Gastrocnemius medialis (tissue), 4 donors: ENCODE measurements around the gene VLDLR.

Source experiments
- POLR2A ChIP-seq, 2 donors: fragments of 450-650 bp; IDR thresholded peaks; one replicate each; pipeline ENCODE4 v1.6.1; 2017; ENCODE audit warnings: antibody characterized with exemption in 2 of 2, mild to moderate bottlenecking in 2 of 2, moderate library complexity in 2 of 2
- TF ChIP-seq, protein P1 (sequence below), 5 experiments: fragments of 450-650 bp in 3 of 5; fragments of 200-600 bp in 2 of 5; sonication (generic) in 2 of 5; IDR thresholded peaks in 4 of 5; conservative IDR thresholded peaks in 1 of 5; 1 replicate in 4 of 5; 2 replicates in 1 of 5; pipeline ENCODE4 v1.5.1; 2016 to 2019; ENCODE audit warnings: antibody characterized with exemption in 5 of 5, mild to moderate bottlenecking in 3 of 5, moderate library complexity in 3 of 5

- TF ChIP-seq, protein P1, sequence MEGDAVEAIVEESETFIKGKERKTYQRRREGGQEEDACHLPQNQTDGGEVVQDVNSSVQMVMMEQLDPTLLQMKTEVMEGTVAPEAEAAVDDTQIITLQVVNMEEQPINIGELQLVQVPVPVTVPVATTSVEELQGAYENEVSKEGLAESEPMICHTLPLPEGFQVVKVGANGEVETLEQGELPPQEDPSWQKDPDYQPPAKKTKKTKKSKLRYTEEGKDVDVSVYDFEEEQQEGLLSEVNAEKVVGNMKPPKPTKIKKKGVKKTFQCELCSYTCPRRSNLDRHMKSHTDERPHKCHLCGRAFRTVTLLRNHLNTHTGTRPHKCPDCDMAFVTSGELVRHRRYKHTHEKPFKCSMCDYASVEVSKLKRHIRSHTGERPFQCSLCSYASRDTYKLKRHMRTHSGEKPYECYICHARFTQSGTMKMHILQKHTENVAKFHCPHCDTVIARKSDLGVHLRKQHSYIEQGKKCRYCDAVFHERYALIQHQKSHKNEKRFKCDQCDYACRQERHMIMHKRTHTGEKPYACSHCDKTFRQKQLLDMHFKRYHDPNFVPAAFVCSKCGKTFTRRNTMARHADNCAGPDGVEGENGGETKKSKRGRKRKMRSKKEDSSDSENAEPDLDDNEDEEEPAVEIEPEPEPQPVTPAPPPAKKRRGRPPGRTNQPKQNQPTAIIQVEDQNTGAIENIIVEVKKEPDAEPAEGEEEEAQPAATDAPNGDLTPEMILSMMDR (IDR thresholded peaks at IDR 0.05 in 4 of 5, conservative IDR thresholded peaks at IDR 0.05 in 1 of 5) = no peak
- TF ChIP-seq POLR2A (IDR thresholded peaks at IDR 0.05) = no peak
These were observed 13.3 kb upstream of the VLDLR start for GRCh38 chr9:2608276-2608675.
